ENCODE results near the gene APC.

DNA sequence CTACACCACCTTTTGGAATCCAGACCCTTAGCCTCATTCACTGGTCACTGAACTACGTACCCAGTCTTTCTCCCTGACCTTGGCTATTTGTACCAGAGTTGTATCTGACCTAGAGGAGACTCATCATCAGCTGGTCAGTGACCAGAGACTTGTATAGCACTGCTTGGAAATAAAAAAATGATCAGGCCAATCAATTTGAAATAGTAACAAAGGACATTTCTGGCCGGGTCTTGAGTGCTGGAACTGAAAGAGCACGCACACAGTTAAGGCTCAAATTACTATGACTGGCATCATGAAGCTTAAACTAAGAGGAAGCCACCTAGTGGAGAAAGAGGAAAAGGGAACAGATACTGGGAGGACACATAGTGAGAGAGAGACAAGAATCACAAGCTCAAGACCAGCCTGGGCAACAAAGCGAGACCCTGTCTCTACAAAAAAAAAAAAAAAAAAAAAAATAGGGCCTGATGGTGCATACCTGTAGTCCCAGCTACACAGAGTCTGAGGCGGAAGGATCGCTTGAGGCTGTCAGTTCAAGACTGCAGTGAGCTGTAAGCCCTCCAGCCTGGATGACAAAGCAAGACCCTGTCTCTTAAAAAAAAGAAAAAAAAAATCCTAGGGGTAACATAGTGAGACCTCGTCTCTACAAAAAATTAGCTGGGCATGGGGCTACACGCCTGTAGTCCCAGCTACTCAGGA, 110.6 kb downstream of the APC start:
- TF ChIP-seq POLR2A (IDR thresholded peaks at IDR 0.05; ENCODE audit: low read depth, low read length) = no peak
- TF ChIP-seq POLR2AphosphoS5 (IDR thresholded peaks at IDR 0.05; ENCODE audit: low read depth, low read length) = no peak
- no peak for TF ChIP-seq TAF1 (IDR thresholded peaks at IDR 0.05; ENCODE audit: borderline replicate concordance, low read depth, low read length)
